Prostate gland (tissue), 2 donors: ENCODE results near the gene ZDHHC15.

Experiments used
- CTCF ChIP-seq, 4 experiments: fragments of 200-600 bp in 2 of 4; fragments of 450-650 bp in 2 of 4; sonication (generic) in 2 of 4; IDR thresholded peaks; 1 replicate in 3 of 4; 2 replicates in 1 of 4; pipeline ENCODE4 v1.5.1; 2016 to 2019; ENCODE audit warnings: antibody characterized with exemption in 4 of 4, mild to moderate bottlenecking in 2 of 4, moderate library complexity in 2 of 4
- POLR2A ChIP-seq: fragments of 450-650 bp; IDR thresholded peaks from one replicate; pipeline ENCODE4 v1.6.1; 2016; ENCODE audit warnings: antibody characterized with exemption, mild to moderate bottlenecking
- POLR2AphosphoS5 ChIP-seq: sonication (generic); formaldehyde crosslinking; IDR thresholded peaks from one replicate; pipeline ENCODE4 v1.6.1; 2017; ENCODE audit warnings: antibody characterized with exemption

GRCh38 chrX:75546724-75547511 lies 24.1 kb upstream of the ZDHHC15 start:
- TF ChIP-seq CTCF (IDR thresholded peaks at IDR 0.05) (no peak), POLR2AphosphoS5 (no peak), POLR2A (no peak)
